NB4 (cell line): ENCODE data around the gene ANKRD12.
"Not testable (repeated sequence)": the region's sequence is repeated elsewhere in the genome, so short reads cannot be mapped to it uniquely, and the experiment has no call there.

Experiments
- DNase-seq: peaks from one replicate; pipeline ENCODE4 v3.0.0; 2010; ENCODE audit warnings: low read depth
- H3K4me3 ChIP-seq: one replicate; pipeline ENCODE4 v1.5.1; 2011; ENCODE audit warnings: mild to moderate bottlenecking, low read depth, low read length, moderate library complexity
- MYC ChIP-seq: IDR thresholded peaks from 2 replicates; pipeline ENCODE4 v1.6.1; 2011; ENCODE audit warnings: low read depth, low read length
- POLR2A ChIP-seq: IDR thresholded peaks from 2 replicates; pipeline ENCODE4 v1.6.1; 2011; ENCODE audit warnings: mild to moderate bottlenecking; ENCODE audit not compliant: insufficient read length; ENCODE audit errors: extremely low read depth
- TF ChIP-seq, protein P1 (sequence below): IDR thresholded peaks from 2 replicates; pipeline ENCODE4 v1.6.1; 2011; ENCODE audit warnings: low read depth, low read length
- TF ChIP-seq, protein P2 (sequence below): IDR thresholded peaks from one replicate; pipeline ENCODE4 v1.5.1; 2012; ENCODE audit warnings: low read depth, low read length

Gene ANKRD12

DNA sequence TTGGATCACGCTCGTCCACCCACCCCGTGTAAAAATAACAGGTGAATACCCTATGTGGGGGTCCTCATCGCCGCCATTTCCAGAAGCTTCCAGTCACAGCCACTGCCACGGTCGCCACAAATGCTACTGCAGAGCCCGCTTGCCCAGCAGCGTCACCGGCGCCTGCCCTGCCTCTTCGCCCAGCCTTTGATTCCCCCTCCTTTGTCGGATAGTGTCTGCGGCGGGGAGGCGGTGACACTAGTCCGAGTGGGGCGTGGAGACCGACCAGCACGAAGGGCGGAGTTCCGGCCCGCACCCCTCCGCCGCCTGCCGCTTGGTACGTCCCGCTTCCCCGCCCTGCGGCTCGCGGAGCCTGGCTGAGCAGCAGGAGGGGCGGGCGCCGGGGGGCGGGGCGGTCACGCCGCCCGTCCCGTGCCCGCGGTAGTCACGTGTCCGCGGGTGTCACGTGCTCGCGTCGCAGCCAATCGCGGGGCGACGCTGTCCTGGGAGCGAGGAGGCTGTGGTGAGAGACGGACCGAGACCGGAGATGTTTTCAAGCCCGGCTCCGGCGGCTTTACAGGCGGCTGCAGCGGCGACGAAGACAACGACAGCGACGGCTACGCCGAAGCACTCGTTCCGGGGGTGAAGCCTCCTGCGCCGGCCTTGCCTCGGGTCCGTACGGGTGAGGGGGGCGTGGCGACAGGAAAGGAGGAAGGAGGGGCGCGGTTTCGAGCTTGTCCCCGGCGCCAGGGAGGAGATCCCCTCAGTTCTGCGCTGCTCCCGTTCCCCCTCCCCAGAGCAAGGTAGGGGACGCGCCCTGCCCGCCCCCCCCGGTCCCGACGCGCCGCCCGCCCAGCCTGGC is at the start of gene ANKRD12:
ANKRD12 (plus strand) TSS at position 467 of the 841 bp plus-strand sequence. CDS start 45,652 bp downstream, outside the sequence.
- peak within 1 kb of the TSS; percentile 94 for H3K4me3 ChIP-seq
- peak; percentile 97 for DNase-seq
- TF ChIP-seq, protein P1, sequence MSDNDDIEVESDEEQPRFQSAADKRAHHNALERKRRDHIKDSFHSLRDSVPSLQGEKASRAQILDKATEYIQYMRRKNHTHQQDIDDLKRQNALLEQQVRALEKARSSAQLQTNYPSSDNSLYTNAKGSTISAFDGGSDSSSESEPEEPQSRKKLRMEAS = peak; percentile 99
- TF ChIP-seq, protein P2, sequence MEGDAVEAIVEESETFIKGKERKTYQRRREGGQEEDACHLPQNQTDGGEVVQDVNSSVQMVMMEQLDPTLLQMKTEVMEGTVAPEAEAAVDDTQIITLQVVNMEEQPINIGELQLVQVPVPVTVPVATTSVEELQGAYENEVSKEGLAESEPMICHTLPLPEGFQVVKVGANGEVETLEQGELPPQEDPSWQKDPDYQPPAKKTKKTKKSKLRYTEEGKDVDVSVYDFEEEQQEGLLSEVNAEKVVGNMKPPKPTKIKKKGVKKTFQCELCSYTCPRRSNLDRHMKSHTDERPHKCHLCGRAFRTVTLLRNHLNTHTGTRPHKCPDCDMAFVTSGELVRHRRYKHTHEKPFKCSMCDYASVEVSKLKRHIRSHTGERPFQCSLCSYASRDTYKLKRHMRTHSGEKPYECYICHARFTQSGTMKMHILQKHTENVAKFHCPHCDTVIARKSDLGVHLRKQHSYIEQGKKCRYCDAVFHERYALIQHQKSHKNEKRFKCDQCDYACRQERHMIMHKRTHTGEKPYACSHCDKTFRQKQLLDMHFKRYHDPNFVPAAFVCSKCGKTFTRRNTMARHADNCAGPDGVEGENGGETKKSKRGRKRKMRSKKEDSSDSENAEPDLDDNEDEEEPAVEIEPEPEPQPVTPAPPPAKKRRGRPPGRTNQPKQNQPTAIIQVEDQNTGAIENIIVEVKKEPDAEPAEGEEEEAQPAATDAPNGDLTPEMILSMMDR = no peak
- TF ChIP-seq POLR2A (peak; percentile 36), MYC (peak; percentile 90)

DNA sequence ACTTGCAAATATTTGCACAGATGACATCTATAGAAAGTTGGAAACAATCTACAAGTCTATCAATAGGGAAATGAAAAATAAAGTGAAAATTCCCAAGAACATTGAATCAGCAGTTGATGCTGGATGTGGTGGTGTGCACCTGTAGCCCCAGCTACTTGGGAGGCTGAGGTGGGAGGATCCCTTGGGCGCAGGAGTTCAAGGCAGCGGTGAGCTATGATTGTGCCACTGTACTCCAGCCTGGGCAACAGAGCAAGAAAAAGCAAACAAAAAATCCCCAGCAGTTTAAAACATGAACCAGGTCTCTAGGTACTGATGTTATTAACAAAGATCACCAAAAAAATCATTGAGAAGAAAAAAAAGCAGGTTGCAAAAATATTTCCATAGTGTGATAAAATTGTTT is 49.4 kb upstream of the ANKRD12 start:
- no peak for DNase-seq
- TF ChIP-seq, protein P1 = no peak
- TF ChIP-seq POLR2A = no peak
- no peak for TF ChIP-seq MYC
- TF ChIP-seq, protein P2 = no peak
- H3K4me3 ChIP-seq = no peak overlapping the region

DNA sequence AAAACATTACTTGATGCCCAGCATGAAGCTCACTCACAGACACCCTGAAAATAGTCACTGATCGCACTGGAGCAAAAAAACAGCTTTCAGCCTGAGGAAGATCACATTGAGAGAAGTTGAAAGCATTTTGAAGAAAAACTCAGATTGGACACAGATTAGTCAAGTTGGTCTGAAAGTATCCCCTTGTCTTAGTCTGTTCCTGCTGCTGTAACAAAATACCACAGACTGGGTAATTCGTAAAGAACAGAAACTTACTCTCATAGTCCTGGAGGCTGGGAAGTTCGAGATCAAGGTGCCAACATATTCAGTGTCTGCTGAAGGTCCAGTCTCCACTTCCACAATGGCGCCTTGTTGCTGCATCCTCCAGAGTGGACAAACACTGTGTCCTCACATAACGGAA is 48.3 kb upstream of the ANKRD12 start:
- TF ChIP-seq MYC = no peak
- TF ChIP-seq, protein P1 = no peak
- TF ChIP-seq, protein P2 = no peak
- TF ChIP-seq POLR2A = no peak
- no peak overlapping the region for H3K4me3 ChIP-seq
- no peak for DNase-seq

DNA sequence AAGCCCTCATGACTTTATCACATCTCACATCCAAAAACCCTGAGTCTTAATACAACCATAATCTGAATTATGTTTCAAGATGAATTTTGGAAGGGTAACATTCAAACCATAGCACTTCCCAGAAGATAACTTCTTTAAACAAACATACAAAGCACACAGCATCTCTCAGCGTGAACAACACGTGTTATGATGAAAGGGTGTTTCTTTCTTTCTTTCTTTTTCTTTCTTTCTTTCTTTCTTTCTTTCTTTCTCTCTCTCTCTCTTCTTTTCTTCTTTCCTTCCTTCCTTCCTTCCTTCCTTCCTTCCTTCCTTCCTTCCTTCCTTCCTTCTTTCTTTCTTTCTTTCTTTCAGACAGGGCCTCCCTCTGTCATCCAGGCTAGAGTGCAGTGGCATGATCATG is 47.9 kb upstream of the ANKRD12 start:
- H3K4me3 ChIP-seq, DNase-seq: not testable (repeated sequence)

DNA sequence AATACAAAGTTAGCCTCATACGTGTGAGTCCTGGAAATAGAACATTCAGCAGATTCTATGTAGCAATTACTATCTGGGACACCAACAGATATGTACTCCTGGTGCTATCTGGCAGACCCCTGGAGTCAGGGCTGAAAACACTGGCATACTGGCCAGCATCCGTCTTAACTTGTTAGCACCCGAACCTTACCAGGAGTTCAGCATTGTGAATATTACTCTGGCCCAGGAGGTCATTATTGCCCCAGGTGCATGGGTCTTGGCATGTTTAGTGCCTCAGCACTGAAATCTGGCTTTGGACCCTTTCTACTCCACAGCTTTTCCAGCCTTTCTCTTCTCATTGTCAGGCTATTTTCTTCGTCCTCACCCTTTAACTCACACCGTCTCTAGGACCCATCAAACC is 46.0 kb upstream of the ANKRD12 start:
- no peak for TF ChIP-seq MYC
- TF ChIP-seq, protein P2 = no peak
- TF ChIP-seq, protein P1 = no peak
- no peak for TF ChIP-seq POLR2A
- no peak for DNase-seq
- no peak overlapping the region for H3K4me3 ChIP-seq

DNA sequence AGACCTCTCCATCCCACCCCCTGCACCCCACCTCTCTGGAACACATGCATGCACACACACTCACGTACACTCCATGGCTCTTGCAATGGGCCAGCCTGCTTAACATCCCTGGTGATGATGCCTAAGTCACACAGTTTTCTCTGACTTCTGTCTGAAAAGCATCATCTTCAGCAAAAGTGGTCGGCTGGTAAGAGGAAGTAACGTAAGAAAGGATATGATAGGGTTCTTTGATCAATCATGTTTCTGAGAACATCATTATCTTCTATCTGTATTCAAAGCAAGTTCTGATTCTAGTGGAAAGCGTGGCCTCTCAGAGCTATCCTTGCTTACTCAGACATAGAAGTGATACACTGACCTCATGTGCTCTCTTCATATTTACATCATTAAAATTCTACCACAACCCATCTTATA is 45.5 kb upstream of the ANKRD12 start:
- H3K4me3 ChIP-seq = no peak overlapping the region
- DNase-seq = no peak
- no peak for TF ChIP-seq MYC
- TF ChIP-seq POLR2A = no peak

DNA sequence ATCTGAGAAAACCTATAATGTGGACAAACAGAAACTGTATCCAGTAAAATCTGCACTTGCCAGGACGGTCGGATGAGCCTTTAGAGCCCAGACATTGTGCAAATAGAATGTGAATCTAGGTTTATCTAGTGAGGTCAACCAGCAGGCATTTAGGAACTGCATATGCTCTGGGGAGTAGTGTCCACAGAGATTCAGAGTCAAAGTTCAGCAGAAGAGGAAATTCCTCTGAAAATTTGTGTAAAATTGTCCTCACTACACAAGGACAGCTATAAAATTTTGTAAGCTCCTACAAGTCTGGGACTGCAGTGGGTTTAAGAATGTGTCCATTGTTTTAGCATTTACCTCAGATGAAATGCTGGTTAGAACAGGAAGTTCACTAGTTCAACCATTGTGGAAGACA is 43.9 kb upstream of the ANKRD12 start:
- TF ChIP-seq, protein P1 = no peak
- TF ChIP-seq POLR2A = no peak
- no peak for TF ChIP-seq MYC
- TF ChIP-seq, protein P2 = no peak
- no peak overlapping the region for H3K4me3 ChIP-seq
- DNase-seq = peak; percentile 18

DNA sequence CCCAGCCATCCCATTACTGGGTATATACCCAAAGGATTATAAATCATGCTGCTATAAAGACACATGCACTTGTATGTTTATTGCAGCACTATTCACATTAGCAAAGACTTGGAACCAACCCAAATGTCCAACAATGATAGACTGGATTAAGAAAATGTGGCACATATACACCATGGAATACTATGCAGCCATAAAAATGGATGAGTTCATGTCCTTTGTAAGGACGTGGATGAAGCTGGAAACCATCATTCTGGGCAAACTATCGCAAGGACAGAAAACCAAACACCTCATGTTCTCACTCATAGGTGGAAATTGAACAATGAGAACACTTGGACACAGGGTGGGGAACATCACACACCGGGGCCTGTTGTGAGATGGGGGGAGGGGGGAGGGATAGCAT is 43.5 kb upstream of the ANKRD12 start:
- DNase-seq, H3K4me3 ChIP-seq: not testable (repeated sequence)
